Neural progenitor cell (in vitro differentiated cells): ENCODE data around the gene TFCP2L1. TPM values are rescaled to one million over a fixed set of nuclear protein-coding genes. Genes with fewer than 3 reads are reported as not detected.

Experiments
- DNase-seq: peaks from one replicate; pipeline ENCODE4 v3.0.0-alpha.2; 2016; ENCODE audit warnings: low spot score
- H2AFZ ChIP-seq: fragments of 200-600 bp; sonication (generic); replicated peaks from 2 replicates; pipeline ENCODE4 v1.6.1; 2016; ENCODE audit warnings: antibody characterized with exemption
- H3F3A ChIP-seq: fragments of 200-600 bp; sonication (generic); 2 replicates; pipeline ENCODE4 v1.6.1; 2016; ENCODE audit warnings: antibody characterized with exemption, low read depth
- H3K27ac ChIP-seq: fragments of 200-600 bp; sonication (generic); 2 replicates; pipeline ENCODE4 v1.5.1; 2016; ENCODE audit warnings: mild to moderate bottlenecking
- H3K27me3 ChIP-seq: fragments of 200-600 bp; sonication (generic); 2 replicates; pipeline ENCODE4 v1.6.1; 2016; ENCODE audit warnings: mild to moderate bottlenecking, moderate library complexity
- H3K36me3 ChIP-seq: fragments of 200-600 bp; sonication (generic); 2 replicates; pipeline ENCODE4 v1.5.1; 2016
- H3K4me1 ChIP-seq: fragments of 200-600 bp; sonication (generic); 2 replicates; pipeline ENCODE4 v1.6.1; 2016; ENCODE audit warnings: mixed run types
- H3K4me2 ChIP-seq: fragments of 200-600 bp; sonication (generic); 2 replicates; pipeline ENCODE4 v1.6.1; 2016
- H3K4me3 ChIP-seq: fragments of 200-600 bp; sonication (generic); 2 replicates; pipeline ENCODE4 v1.5.1; 2016
- H3K79me2 ChIP-seq: fragments of 200-600 bp; sonication (generic); 2 replicates; pipeline ENCODE4 v1.6.1; 2016; ENCODE audit warnings: low read depth
- H3K9ac ChIP-seq: fragments of 200-600 bp; sonication (generic); 2 replicates; pipeline ENCODE4 v1.6.1; 2016
- H3K9me3 ChIP-seq: fragments of 200-600 bp; sonication (generic); 2 replicates; pipeline ENCODE4 v1.5.1; 2016; ENCODE audit warnings: low read depth
- H4K20me1 ChIP-seq: fragments of 200-600 bp; sonication (generic); 2 replicates; pipeline ENCODE4 v1.6.1; 2016; ENCODE audit warnings: low read depth
- H3K27ac Mint-ChIP-seq: 3 replicates; pipeline ENCODE4 v1.8.0; 2021; ENCODE audit warnings: mixed read lengths
- H3K27me3 Mint-ChIP-seq: 2 replicates; pipeline ENCODE4 v1.8.0; 2022; ENCODE audit warnings: low read depth, mild to moderate bottlenecking, inconsistent platforms, moderate library complexity, mixed read lengths; ENCODE audit not compliant: insufficient read depth
- H3K36me3 Mint-ChIP-seq: 3 replicates; pipeline ENCODE4 v1.8.0; 2021; ENCODE audit warnings: mixed read lengths
- H3K4me1 Mint-ChIP-seq: 3 replicates; pipeline ENCODE4 v1.8.0; 2021; ENCODE audit warnings: mixed read lengths
- H3K4me3 Mint-ChIP-seq: 3 replicates; pipeline ENCODE4 v1.8.0; 2021; ENCODE audit warnings: mild to moderate bottlenecking, moderate library complexity, mixed read lengths
- H3K9me3 Mint-ChIP-seq: 3 replicates; pipeline ENCODE4 v1.8.0; 2020; ENCODE audit warnings: mixed read lengths
- EZH2 ChIP-seq: fragments of 200-600 bp; sonication (generic); IDR thresholded peaks from 2 replicates; pipeline ENCODE4 v1.6.1; 2017; ENCODE audit warnings: antibody characterized with exemption, mild to moderate bottlenecking, moderate library complexity
- EZH2phosphoT487 ChIP-seq: fragments of 200-600 bp; sonication (generic); IDR thresholded peaks from 2 replicates; pipeline ENCODE4 v1.6.1; 2017; ENCODE audit warnings: antibody characterized with exemption
- total RNA-seq: library from RNA; depleted of rRNA; stranded (reverse); fragments of >200 nt; gene quantifications from 2 replicates; pipeline ENCODE4 v1.2.3, GENCODE V29; 2015; ENCODE audit warnings: low replicate concordance
- TF ChIP-seq, protein P1 (sequence below): fragments of 200-600 bp; sonication (generic); IDR thresholded peaks from 2 replicates; pipeline ENCODE4 v1.5.1; 2017; ENCODE audit warnings: antibody characterized with exemption, mild to moderate bottlenecking

Gene TFCP2L1
- total RNA-seq, 1 donor from 2014 or later = 0.04 TPM

DNA sequence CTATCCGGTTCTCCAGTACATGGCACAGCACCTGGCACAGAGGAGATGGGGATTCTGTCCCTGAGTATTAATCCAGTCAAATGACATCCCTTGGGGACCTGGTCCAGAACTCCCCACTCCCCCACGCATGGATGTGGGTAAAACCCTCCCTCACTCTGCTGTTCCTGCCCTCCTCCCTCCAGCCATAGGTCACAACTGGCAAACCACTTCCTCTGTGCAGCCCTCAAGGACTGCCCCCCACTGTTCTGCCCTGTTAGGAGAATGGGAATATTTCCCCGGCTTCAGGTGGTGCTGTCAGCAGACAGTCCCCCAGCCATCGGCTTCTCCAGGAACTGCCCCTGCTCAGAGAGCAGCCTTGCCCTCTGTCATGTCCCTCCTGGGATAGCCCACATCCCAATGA is 1.5 kb upstream of the TFCP2L1 start:
- H3K27me3 Mint-ChIP-seq = peaks cover 46% of the 10 kb centered on the region
- no peak for DNase-seq
- no peaks in the 10 kb centered on the region for H4K20me1 ChIP-seq

DNA sequence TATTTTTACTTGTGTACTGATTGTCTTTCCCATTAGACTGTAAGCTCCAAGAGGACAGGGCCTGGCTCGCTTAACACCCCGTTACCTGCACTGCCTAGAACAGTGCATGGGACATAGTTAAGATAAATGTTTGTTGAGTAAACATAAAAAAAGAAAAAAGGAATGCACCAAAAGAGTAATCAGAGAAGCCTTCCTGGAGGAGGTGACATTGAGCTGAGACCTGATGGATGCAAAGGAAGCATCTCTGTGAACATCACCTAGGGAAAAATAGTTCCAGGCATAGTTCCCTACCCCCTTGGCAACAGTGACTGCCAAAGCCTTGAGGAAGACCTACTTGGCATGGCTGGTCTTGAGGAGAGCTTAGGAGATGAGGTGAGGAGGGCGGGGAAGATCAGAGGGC is 924 bp upstream of the TFCP2L1 start:
- Mint-ChIP-seq H3K36me3 (no peaks in the 10 kb centered on the region), H3K4me3 (peak overlapping the region; percentile 83), H3K27me3 (peaks cover 48% of the 10 kb centered on the region), H3K27ac (no peak overlapping the region), H3K4me1 (peaks cover 11% of the 10 kb centered on the region), H3K9me3 (peaks cover 3% of the 10 kb centered on the region)
- peaks cover 65% of the 10 kb centered on the region for H3K27me3 ChIP-seq
- no peaks in the 10 kb centered on the region for H3K4me1 ChIP-seq
- H3K9me3 ChIP-seq = no peaks in the 10 kb centered on the region
- no peaks in the 10 kb centered on the region for H4K20me1 ChIP-seq
- TF ChIP-seq, protein P1, sequence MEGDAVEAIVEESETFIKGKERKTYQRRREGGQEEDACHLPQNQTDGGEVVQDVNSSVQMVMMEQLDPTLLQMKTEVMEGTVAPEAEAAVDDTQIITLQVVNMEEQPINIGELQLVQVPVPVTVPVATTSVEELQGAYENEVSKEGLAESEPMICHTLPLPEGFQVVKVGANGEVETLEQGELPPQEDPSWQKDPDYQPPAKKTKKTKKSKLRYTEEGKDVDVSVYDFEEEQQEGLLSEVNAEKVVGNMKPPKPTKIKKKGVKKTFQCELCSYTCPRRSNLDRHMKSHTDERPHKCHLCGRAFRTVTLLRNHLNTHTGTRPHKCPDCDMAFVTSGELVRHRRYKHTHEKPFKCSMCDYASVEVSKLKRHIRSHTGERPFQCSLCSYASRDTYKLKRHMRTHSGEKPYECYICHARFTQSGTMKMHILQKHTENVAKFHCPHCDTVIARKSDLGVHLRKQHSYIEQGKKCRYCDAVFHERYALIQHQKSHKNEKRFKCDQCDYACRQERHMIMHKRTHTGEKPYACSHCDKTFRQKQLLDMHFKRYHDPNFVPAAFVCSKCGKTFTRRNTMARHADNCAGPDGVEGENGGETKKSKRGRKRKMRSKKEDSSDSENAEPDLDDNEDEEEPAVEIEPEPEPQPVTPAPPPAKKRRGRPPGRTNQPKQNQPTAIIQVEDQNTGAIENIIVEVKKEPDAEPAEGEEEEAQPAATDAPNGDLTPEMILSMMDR = no peak
- TF ChIP-seq EZH2phosphoT487 (no peak), EZH2 (no peak)
- H3K27ac ChIP-seq = no peak overlapping the region
- no peak for DNase-seq
- H3K36me3 ChIP-seq = no peaks in the 10 kb centered on the region
- no peaks in the 10 kb centered on the region for H3K79me2 ChIP-seq
- no peak overlapping the region for H3K4me3 ChIP-seq
- H2AFZ ChIP-seq = no peak overlapping the region
- H3F3A ChIP-seq = no peaks in the 10 kb centered on the region
- H3K4me2 ChIP-seq = no peak overlapping the region
- no peak overlapping the region for H3K9ac ChIP-seq

More for the DNA sequence above, 1.5 kb upstream of the TFCP2L1 start:
- H3K27ac Mint-ChIP-seq = no peak overlapping the region
- H3K4me1 Mint-ChIP-seq = peaks cover 11% of the 10 kb centered on the region
- H3K9me3 ChIP-seq = no peaks in the 10 kb centered on the region
- H3K27ac ChIP-seq = no peak overlapping the region
- no peaks in the 10 kb centered on the region for H3K79me2 ChIP-seq
- no peaks in the 10 kb centered on the region for H3F3A ChIP-seq
- no peak overlapping the region for H3K4me2 ChIP-seq
- H2AFZ ChIP-seq = no peak overlapping the region
- peaks cover 61% of the 10 kb centered on the region for H3K27me3 ChIP-seq
- no peak overlapping the region for H3K4me3 ChIP-seq
- no peaks in the 10 kb centered on the region for H3K4me1 ChIP-seq
- TF ChIP-seq EZH2 (no peak), EZH2phosphoT487 (no peak)
- TF ChIP-seq, protein P1 = no peak
- H3K9me3 Mint-ChIP-seq = peaks cover 3% of the 10 kb centered on the region
- H3K4me3 Mint-ChIP-seq = no peak overlapping the region
- no peaks in the 10 kb centered on the region for H3K36me3 ChIP-seq
- H3K9ac ChIP-seq = no peak overlapping the region
- H3K36me3 Mint-ChIP-seq = no peaks in the 10 kb centered on the region

DNA sequence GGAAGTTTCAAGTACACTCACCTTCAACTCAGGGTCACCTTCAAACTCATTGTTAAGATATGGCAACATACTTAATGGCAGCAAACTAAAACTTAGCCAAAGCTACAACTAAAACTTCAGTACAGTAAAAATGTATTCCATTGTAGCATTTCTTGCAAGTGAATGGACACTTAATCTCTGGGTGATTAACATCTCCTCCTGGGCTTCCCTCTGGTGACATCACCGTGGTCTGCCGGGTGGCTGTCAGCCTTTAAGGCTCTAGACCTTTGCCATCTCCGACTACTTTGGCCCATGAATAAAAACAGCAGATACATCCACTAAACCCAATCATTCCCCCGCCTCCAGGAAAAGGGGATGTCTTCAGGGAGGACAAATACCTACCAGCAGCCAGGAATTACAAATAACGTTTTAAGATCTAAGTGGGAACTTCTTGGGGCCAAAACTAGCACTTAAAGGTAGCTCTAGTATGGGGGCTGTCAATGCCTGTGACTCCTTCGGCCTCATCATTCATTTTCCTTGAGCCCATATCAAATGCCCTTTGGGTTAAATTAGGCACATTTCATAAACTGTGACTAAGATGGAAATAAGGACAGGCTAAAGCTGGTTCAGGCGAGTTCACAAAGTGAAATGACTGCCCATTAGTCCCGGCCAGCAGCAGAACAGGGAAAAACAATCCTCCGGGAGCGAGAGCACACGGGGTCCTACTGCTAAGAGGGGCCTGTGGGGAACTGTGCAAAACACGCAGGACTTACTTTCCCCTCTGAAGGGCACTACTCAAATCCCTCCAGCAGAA is 1.1 kb downstream of the TFCP2L1 start:
- peaks cover 11% of the 10 kb centered on the region for H3K4me1 Mint-ChIP-seq
- Histone ChIP-seq H3K4me3 (peak overlapping the region; percentile 70), H3K27ac (no peak overlapping the region)

More for the DNA sequence above, 1.1 kb downstream of the TFCP2L1 start:
- TF ChIP-seq EZH2 (no peak), EZH2phosphoT487 (no peak)
- TF ChIP-seq, protein P1 = no peak
- H4K20me1 ChIP-seq = no peaks in the 10 kb centered on the region
- peaks cover 3% of the 10 kb centered on the region for H3K9me3 Mint-ChIP-seq
- H3K9ac ChIP-seq = no peak overlapping the region
- peak overlapping the region; percentile 99 for H2AFZ ChIP-seq
- DNase-seq = no peak
- peak overlapping the region; percentile 99 for H3K4me2 ChIP-seq
- peak overlapping the region; percentile 82 for H3K4me3 Mint-ChIP-seq
- peaks cover 54% of the 10 kb centered on the region for H3K27me3 Mint-ChIP-seq
- H3K36me3 Mint-ChIP-seq = no peaks in the 10 kb centered on the region
- H3K9me3 ChIP-seq = no peaks in the 10 kb centered on the region
- H3F3A ChIP-seq = no peaks in the 10 kb centered on the region
- no peak overlapping the region for H3K27ac Mint-ChIP-seq
- no peaks in the 10 kb centered on the region for H3K79me2 ChIP-seq
- no peaks in the 10 kb centered on the region for H3K4me1 ChIP-seq
- peaks cover 65% of the 10 kb centered on the region for H3K27me3 ChIP-seq
- no peaks in the 10 kb centered on the region for H3K36me3 ChIP-seq
